Activated B cell treated with CpG ODN at 0.5 μM for 24 hours (primary cell): ENCODE measurements around the gene ZNF175. TPM values are rescaled to one million over a fixed set of nuclear protein-coding genes. Genes with fewer than 3 reads are reported as not detected.

Source experiments
- ATAC-seq: fragments of 200-7000 bp; cut with Tn5 transposase; one replicate; pipeline ENCODE4 v1.10.0; 2021; ENCODE audit warnings: low read depth, mild to moderate bottlenecking, moderate library complexity
- CTCF ChIA-PET: fragments of 350-600 bp; sonication (Branson Sonifier 250); formaldehyde crosslinking; loops from one replicate; lab custom pipeline; 2021; ENCODE audit warnings: antibody characterized with exemption; lab: Charles Lee
- POLR2A ChIA-PET: fragments of 350-600 bp; sonication (Branson Sonifier 250); formaldehyde crosslinking; loops from one replicate; lab custom pipeline; 2021; ENCODE audit warnings: antibody characterized with exemption; lab: Charles Lee
- DNase-seq: peaks from one replicate; pipeline ENCODE4 v3.0.0; 2022
- H3K27ac Mint-ChIP-seq: one replicate; pipeline ENCODE4 v1.8.0; 2020; ENCODE audit warnings: mixed read lengths
- H3K27me3 Mint-ChIP-seq: one replicate; pipeline ENCODE4 v1.8.0; 2021; ENCODE audit warnings: mixed read lengths
- H3K36me3 Mint-ChIP-seq: one replicate; pipeline ENCODE4 v1.8.0; 2021; ENCODE audit warnings: low read depth, mixed read lengths
- H3K4me1 Mint-ChIP-seq: one replicate; pipeline ENCODE4 v1.8.0; 2021; ENCODE audit warnings: mixed read lengths
- H3K4me3 Mint-ChIP-seq: one replicate; pipeline ENCODE4 v1.8.0; 2020; ENCODE audit warnings: mild to moderate bottlenecking, mixed read lengths
- H3K9me3 Mint-ChIP-seq: one replicate; pipeline ENCODE4 v1.8.0; 2020; ENCODE audit warnings: mixed read lengths
- CTCF ChIP-seq: fragments of 200-600 bp; IDR thresholded peaks from one replicate; pipeline ENCODE4 v1.8.0; 2022; ENCODE audit warnings: antibody characterized with exemption, mild to moderate bottlenecking
- intact Hi-C: fragments of 100-400 bp; cut with micrococcal nuclease; formaldehyde crosslinking; loops from one replicate; pipeline ENCODE4 v1.15.1; 2024
- total RNA-seq: library from RNA; stranded (reverse); gene quantifications from 2 replicates; pipeline ENCODE4 v1.2.3, GENCODE V29; 2022

The ZNF175 gene
- total RNA-seq, 1 donor from 2014 or later, result 23.6 TPM

- Mint-ChIP-seq H3K36me3 (peaks cover 17% of the 10 kb centered on the region), H3K27ac (no peak overlapping the region), H3K27me3 (no peaks in the 10 kb centered on the region), H3K9me3 (no peaks in the 10 kb centered on the region), H3K4me3 (no peak overlapping the region), H3K4me1 (peaks cover 25% of the 10 kb centered on the region)
- DNase-seq, result no peak
- ATAC-seq, result no peak
- no peak for TF ChIP-seq CTCF
- CTCF ChIA-PET, result interaction anchor here (0.6 to 2.2 kb wide), 8 partner anchors 14 to 166 kb away, joined by 3 to 14 read pairs (median 4); no protein-coding TSS in a partner anchor
- POLR2A ChIA-PET, result no interaction called here
- intact Hi-C loops, result loop anchor here (5.0 kb wide), 1 partner anchor 35 kb away; no protein-coding TSS in a partner anchor
Measured at GRCh38 chr19:51637362-51637978, 66.4 kb downstream of the ZNF175 start.

- no peak for ATAC-seq
- DNase-seq, result no peak
- ChIA-PET CTCF (interaction anchor here (0.9 to 1.2 kb wide), 2 partner anchors 125 to 167 kb away, joined by 3 to 7 read pairs; no protein-coding TSS in a partner anchor), POLR2A (no interaction called here)
- peaks cover 31% of the 10 kb centered on the region for H3K36me3 Mint-ChIP-seq
- H3K27ac Mint-ChIP-seq, result no peak overlapping the region
- H3K9me3 Mint-ChIP-seq, result no peaks in the 10 kb centered on the region
- intact Hi-C loops, result loop anchor here (5.0 kb wide), 1 partner anchor 38 kb away; no protein-coding TSS in a partner anchor
- no peak for TF ChIP-seq CTCF
- H3K4me1 Mint-ChIP-seq, result peaks cover 40% of the 10 kb centered on the region
- no peak overlapping the region for H3K4me3 Mint-ChIP-seq
- H3K27me3 Mint-ChIP-seq, result no peaks in the 10 kb centered on the region
Measured at GRCh38 chr19:51639916-51640315, 68.8 kb downstream of the ZNF175 start.

GRCh38 chr19:51640386-51640785, 69.3 kb downstream of the ZNF175 start:
- ChIA-PET CTCF (interaction anchor here (0.9 to 1.2 kb wide), 2 partner anchors 125 to 168 kb away, joined by 3 to 7 read pairs; no protein-coding TSS in a partner anchor), POLR2A (no interaction called here)
- Mint-ChIP-seq H3K36me3 (peaks cover 33% of the 10 kb centered on the region), H3K27ac (no peak overlapping the region), H3K4me3 (no peak overlapping the region), H3K4me1 (peaks cover 44% of the 10 kb centered on the region), H3K9me3 (no peaks in the 10 kb centered on the region), H3K27me3 (no peaks in the 10 kb centered on the region)
- TF ChIP-seq CTCF, result no peak
- no peak for DNase-seq
- ATAC-seq, result no peak
- intact Hi-C loops, result no loop called here

GRCh38 chr19:51641648-51642047, 70.6 kb downstream of the ZNF175 start:
- Mint-ChIP-seq H3K9me3 (no peaks in the 10 kb centered on the region), H3K27ac (no peak overlapping the region), H3K4me3 (no peak overlapping the region), H3K36me3 (peaks cover 33% of the 10 kb centered on the region), H3K4me1 (peaks cover 45% of the 10 kb centered on the region), H3K27me3 (no peaks in the 10 kb centered on the region)
- intact Hi-C loops, result no loop called here
- ChIA-PET CTCF (no interaction called here), POLR2A (no interaction called here)
- no peak for TF ChIP-seq CTCF
- ATAC-seq, result no peak
- no peak for DNase-seq

Other genes with a start within 250 kb of the ZNF175 start
- gene VSIG10L, start 229.1 kb upstream of the ZNF175 start, total RNA-seq, result 0.95 and 0.98 TPM in 2 replicates
- 43.8 and 49.0 TPM in 2 replicates for gene ETFB, start 204.9 kb upstream of the ZNF175 start, total RNA-seq
- 2.2 TPM in 1 of 2 replicates, not detected in the other for gene CLDND2, start 202.3 kb upstream of the ZNF175 start, total RNA-seq
- gene NKG7, start 198.6 kb upstream of the ZNF175 start, total RNA-seq, result 1.6 and 2.1 TPM in 2 replicates
- gene LIM2, start 183.3 kb upstream of the ZNF175 start, total RNA-seq, result not detected in 2 replicates
- gene C19orf84, start 180.7 kb upstream of the ZNF175 start, total RNA-seq, result 0.17 TPM in 1 of 2 replicates, not detected in the other
- gene SIGLEC10, start 153.6 kb upstream of the ZNF175 start, total RNA-seq, result 50.3 and 52.2 TPM in 2 replicates
- not detected in 2 replicates for gene SIGLEC8, start 112.8 kb upstream of the ZNF175 start, total RNA-seq
- gene CEACAM18, start 92.7 kb upstream of the ZNF175 start, total RNA-seq, result not detected in 2 replicates
- not detected in 2 replicates for gene SIGLEC12, start 69.5 kb upstream of the ZNF175 start, total RNA-seq
- gene SIGLEC6, start 39.6 kb upstream of the ZNF175 start, total RNA-seq, result 16.4 and 28.7 TPM in 2 replicates
- 0.22 TPM in 1 of 2 replicates, not detected in the other for gene SIGLEC5, start 59.1 kb downstream of the ZNF175 start, total RNA-seq
- 10.5 and 12.8 TPM in 2 replicates for gene SIGLEC14, start 75.5 kb downstream of the ZNF175 start, total RNA-seq
- gene SPACA6, start 122.0 kb downstream of the ZNF175 start, total RNA-seq, result 3.2 and 3.3 TPM in 2 replicates
- gene HAS1, start 152.7 kb downstream of the ZNF175 start, total RNA-seq, result not detected in 2 replicates
- gene FPR1, start 180.6 kb downstream of the ZNF175 start, total RNA-seq, result 0.49 TPM in 1 of 2 replicates, not detected in the other
- 0.12 TPM in 1 of 2 replicates, not detected in the other for gene FPR2, start 189.9 kb downstream of the ZNF175 start, total RNA-seq
- gene FPR3, start 223.9 kb downstream of the ZNF175 start, total RNA-seq, result 0.20 and 0.27 TPM in 2 replicates